NB4 (cell line): Measurements from ENCODE around the gene TTC9.
A peak's percentile ranks its signal among the peaks of the same experiment; 100 is the strongest.

ENCODE experiments used
- DNase-seq: peaks from one replicate; pipeline ENCODE4 v3.0.0; 2010; ENCODE audit warnings: low read depth
- H3K4me3 ChIP-seq: one replicate; pipeline ENCODE4 v1.5.1; 2011; ENCODE audit warnings: mild to moderate bottlenecking, low read depth, low read length, moderate library complexity
- MYC ChIP-seq: IDR thresholded peaks from 2 replicates; pipeline ENCODE4 v1.6.1; 2011; ENCODE audit warnings: low read depth, low read length
- POLR2A ChIP-seq: IDR thresholded peaks from 2 replicates; pipeline ENCODE4 v1.6.1; 2011; ENCODE audit warnings: mild to moderate bottlenecking; ENCODE audit not compliant: insufficient read length; ENCODE audit errors: extremely low read depth
- TF ChIP-seq, protein P1 (sequence below): IDR thresholded peaks from one replicate; pipeline ENCODE4 v1.5.1; 2012; ENCODE audit warnings: low read depth, low read length
- TF ChIP-seq, protein P2 (sequence below): IDR thresholded peaks from 2 replicates; pipeline ENCODE4 v1.6.1; 2011; ENCODE audit warnings: low read depth, low read length

Gene TTC9

GRCh38 chr14:70660967-70661893 is 19.5 kb downstream of the TTC9 start:
- no peak for DNase-seq
- TF ChIP-seq, protein P1, sequence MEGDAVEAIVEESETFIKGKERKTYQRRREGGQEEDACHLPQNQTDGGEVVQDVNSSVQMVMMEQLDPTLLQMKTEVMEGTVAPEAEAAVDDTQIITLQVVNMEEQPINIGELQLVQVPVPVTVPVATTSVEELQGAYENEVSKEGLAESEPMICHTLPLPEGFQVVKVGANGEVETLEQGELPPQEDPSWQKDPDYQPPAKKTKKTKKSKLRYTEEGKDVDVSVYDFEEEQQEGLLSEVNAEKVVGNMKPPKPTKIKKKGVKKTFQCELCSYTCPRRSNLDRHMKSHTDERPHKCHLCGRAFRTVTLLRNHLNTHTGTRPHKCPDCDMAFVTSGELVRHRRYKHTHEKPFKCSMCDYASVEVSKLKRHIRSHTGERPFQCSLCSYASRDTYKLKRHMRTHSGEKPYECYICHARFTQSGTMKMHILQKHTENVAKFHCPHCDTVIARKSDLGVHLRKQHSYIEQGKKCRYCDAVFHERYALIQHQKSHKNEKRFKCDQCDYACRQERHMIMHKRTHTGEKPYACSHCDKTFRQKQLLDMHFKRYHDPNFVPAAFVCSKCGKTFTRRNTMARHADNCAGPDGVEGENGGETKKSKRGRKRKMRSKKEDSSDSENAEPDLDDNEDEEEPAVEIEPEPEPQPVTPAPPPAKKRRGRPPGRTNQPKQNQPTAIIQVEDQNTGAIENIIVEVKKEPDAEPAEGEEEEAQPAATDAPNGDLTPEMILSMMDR = no peak
- TF ChIP-seq POLR2A (no peak), MYC (no peak)
- TF ChIP-seq, protein P2, sequence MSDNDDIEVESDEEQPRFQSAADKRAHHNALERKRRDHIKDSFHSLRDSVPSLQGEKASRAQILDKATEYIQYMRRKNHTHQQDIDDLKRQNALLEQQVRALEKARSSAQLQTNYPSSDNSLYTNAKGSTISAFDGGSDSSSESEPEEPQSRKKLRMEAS = no peak
- no peak overlapping the region for H3K4me3 ChIP-seq

GRCh38 chr14:70662080-70662479 is 20.4 kb downstream of the TTC9 start:
- TF ChIP-seq, protein P1 = no peak
- TF ChIP-seq POLR2A = no peak
- TF ChIP-seq MYC = no peak
- no peak for DNase-seq

GRCh38 chr14:70662816-70663215 is 21.1 kb downstream of the TTC9 start:
- no peak for TF ChIP-seq POLR2A
- TF ChIP-seq, protein P2 = no peak
- TF ChIP-seq, protein P1 = no peak
- TF ChIP-seq MYC = no peak
- no peak overlapping the region for H3K4me3 ChIP-seq
- DNase-seq = no peak

More at GRCh38 chr14:70662080-70662479, 20.4 kb downstream of the TTC9 start:
- no peak overlapping the region for H3K4me3 ChIP-seq

- TF ChIP-seq MYC = no peak
- TF ChIP-seq, protein P1 = no peak
- TF ChIP-seq POLR2A = no peak
- TF ChIP-seq, protein P2 = no peak
- peak; percentile 17 for DNase-seq
- H3K4me3 ChIP-seq = no peak overlapping the region
These were observed 22.0 kb downstream of the TTC9 start for GRCh38 chr14:70663707-70664179.

GRCh38 chr14:70664698-70665447 is 23.2 kb downstream of the TTC9 start:
- TF ChIP-seq POLR2A (no peak), MYC (no peak)
- TF ChIP-seq, protein P1 = no peak
- TF ChIP-seq, protein P2 = no peak
- DNase-seq = no peak
- no peak overlapping the region for H3K4me3 ChIP-seq
